ENCODE measurements around the gene IGFBP2. TPM values are rescaled to one million over a fixed set of nuclear protein-coding genes. Genes with fewer than 3 reads are reported as not detected.

The IGFBP2 gene
- polyA plus RNA-seq, 1 donor (not counting 4 experiments of a cell fraction or from before 2014, with no cell fraction given) = 10.2 TPM

- Histone ChIP-seq H3K9me1 (ENCODE audit: control insufficient read depth, extremely low read depth, insufficient read depth, low read length) (no peaks in the 10 kb centered on the region), H3K4me1 (ENCODE audit: control insufficient read depth, extremely low read depth, insufficient read depth, low read length) (peaks cover 33% of the 10 kb centered on the region), H3K79me2 (ENCODE audit: control insufficient read depth, insufficient read depth, low read length) (no peaks in the 10 kb centered on the region), H3K9ac (ENCODE audit: control insufficient read depth, extremely low read depth, insufficient read depth, low read length) (no peak overlapping the region), H2AFZ (ENCODE audit: control insufficient read depth, low read length) (no peak overlapping the region), H3K27ac (ENCODE audit: control insufficient read depth, insufficient read depth, low read length) (no peak overlapping the region), H3K36me3 (ENCODE audit: control insufficient read depth in 2 of 2, extremely low read depth in 1 of 2, insufficient read depth in 2 of 2, low read length in 2 of 2) (no peaks in the 10 kb centered on the region), H3K9me3 (ENCODE audit: control insufficient read depth, low read depth, low read length) (no peaks in the 10 kb centered on the region), H3K4me2 (ENCODE audit: control insufficient read depth, extremely low read depth, insufficient read depth, low read depth, low read length) (no peak overlapping the region), H3K27me3 (ENCODE audit: control insufficient read depth, extremely low read depth, insufficient read depth, low read length) (peaks cover 12% of the 10 kb centered on the region), H3K4me3 (ENCODE audit: control insufficient read depth in 2 of 3, extremely low read depth in 1 of 3, insufficient read depth in 2 of 3, low read depth in 1 of 3, low read length in 3 of 3) (no peak overlapping the region), H4K20me1 (ENCODE audit: control insufficient read depth, extremely low read depth, insufficient read depth, low read length) (no peaks in the 10 kb centered on the region)
- FAIRE-seq = no peak
- TF ChIP-seq CTCF (optimal IDR thresholded peaks at IDR 0.05 in 1 of 3, IDR thresholded peaks at IDR 0.05 in 1 of 3, conservative IDR thresholded peaks at IDR 0.05 in 1 of 3; ENCODE audit: extremely low read depth in 1 of 3, insufficient read depth in 2 of 3, low read length in 3 of 3) (no peak), EZH2 (IDR thresholded peaks at IDR 0.05; ENCODE audit: low read length) (no peak)
- dilution Hi-C loops (cut with MboI; ENCODE audit: extremely low pct_ligation_motif_present, low sequenced_read_pairs) = no loop called here
- no peak for DNase-seq (ENCODE audit: low read depth, low spot score)
Measured at GRCh38 chr2:216679658-216680024, 46.4 kb downstream of the IGFBP2 start.

GRCh38 chr2:216680951-216681629, 47.9 kb downstream of the IGFBP2 start:
- H3K4me1 ChIP-seq (ENCODE audit: control insufficient read depth, extremely low read depth, insufficient read depth, low read length) = peaks cover 33% of the 10 kb centered on the region
- no peaks in the 10 kb centered on the region for H4K20me1 ChIP-seq (ENCODE audit: control insufficient read depth, extremely low read depth, insufficient read depth, low read length)
- FAIRE-seq (no peak), DNase-seq (ENCODE audit: low read depth, low spot score) (no peak)
- no peaks in the 10 kb centered on the region for H3K79me2 ChIP-seq (ENCODE audit: control insufficient read depth, insufficient read depth, low read length)
- TF ChIP-seq EZH2 (IDR thresholded peaks at IDR 0.05; ENCODE audit: low read length) (no peak), CTCF (optimal IDR thresholded peaks at IDR 0.05 in 1 of 3, IDR thresholded peaks at IDR 0.05 in 1 of 3, conservative IDR thresholded peaks at IDR 0.05 in 1 of 3; ENCODE audit: extremely low read depth in 1 of 3, insufficient read depth in 2 of 3, low read length in 3 of 3) (no peak)
- no peak overlapping the region for H2AFZ ChIP-seq (ENCODE audit: control insufficient read depth, low read length)
- no peak overlapping the region for H3K9ac ChIP-seq (ENCODE audit: control insufficient read depth, extremely low read depth, insufficient read depth, low read length)
- dilution Hi-C loops (cut with MboI; ENCODE audit: extremely low pct_ligation_motif_present, low sequenced_read_pairs) = no loop called here
- H3K9me1 ChIP-seq (ENCODE audit: control insufficient read depth, extremely low read depth, insufficient read depth, low read length) = no peaks in the 10 kb centered on the region
- no peaks in the 10 kb centered on the region for H3K36me3 ChIP-seq (ENCODE audit: control insufficient read depth in 2 of 2, extremely low read depth in 1 of 2, insufficient read depth in 2 of 2, low read length in 2 of 2)
- H3K9me3 ChIP-seq (ENCODE audit: control insufficient read depth, low read depth, low read length) = no peaks in the 10 kb centered on the region
- no peak overlapping the region for H3K27ac ChIP-seq (ENCODE audit: control insufficient read depth, insufficient read depth, low read length)
- H3K27me3 ChIP-seq (ENCODE audit: control insufficient read depth, extremely low read depth, insufficient read depth, low read length) = peaks cover 2% of the 10 kb centered on the region
- H3K4me3 ChIP-seq (ENCODE audit: control insufficient read depth in 2 of 3, extremely low read depth in 1 of 3, insufficient read depth in 2 of 3, low read depth in 1 of 3, low read length in 3 of 3) = no peak overlapping the region
- H3K4me2 ChIP-seq (ENCODE audit: control insufficient read depth, extremely low read depth, insufficient read depth, low read depth, low read length) = no peak overlapping the region

Measured in keratinocyte (primary cell).